GF-D8 (cell line): ENCODE data around the gene SSC5D.

Experiments used
- DNase-seq: peaks from one replicate; lab custom pipeline; 2025; lab: John Stamatoyannopoulos, UW

The SSC5D gene

DNA sequence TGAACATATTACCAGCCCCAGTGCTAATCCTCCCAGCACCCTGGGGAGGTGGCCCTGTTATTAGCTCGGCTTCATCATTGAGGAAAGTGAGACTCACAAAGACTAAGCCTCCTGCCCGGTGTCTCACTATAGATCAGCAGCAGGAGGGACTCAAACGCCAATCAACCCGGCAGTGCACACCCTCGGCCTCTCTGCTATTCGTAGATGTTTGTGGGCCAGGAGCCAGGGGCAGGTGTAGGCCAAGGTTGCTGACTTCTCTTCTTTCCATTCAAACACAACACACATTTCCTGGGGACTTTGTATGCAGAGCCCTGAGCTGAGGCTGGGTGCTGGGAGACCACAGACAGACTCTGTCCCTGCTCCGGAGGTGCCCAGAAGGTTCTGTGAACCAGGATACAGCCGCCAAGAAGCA lies 66.5 kb downstream of the SSC5D start:
- DNase-seq, result no peak

DNA sequence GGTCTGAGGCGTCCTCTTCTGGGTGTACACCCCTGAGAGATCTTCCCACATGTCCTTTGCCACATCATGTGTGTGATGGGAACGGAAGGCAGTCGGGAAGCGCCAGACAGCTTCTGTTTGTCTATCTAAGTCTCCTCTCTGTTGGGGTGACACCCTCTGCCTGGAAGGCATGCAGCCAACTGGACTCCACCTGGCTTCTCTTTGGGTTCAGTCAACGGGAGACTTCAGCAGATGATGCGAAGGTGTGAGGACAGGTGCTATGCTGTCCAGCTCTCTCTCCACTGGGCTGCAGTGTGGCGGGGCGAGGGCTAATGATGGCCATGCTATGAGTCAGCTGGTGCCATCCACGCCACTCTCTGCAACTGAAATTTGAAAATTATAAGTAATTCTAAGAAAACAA lies 71.4 kb downstream of the SSC5D start:
- no peak for DNase-seq

DNA sequence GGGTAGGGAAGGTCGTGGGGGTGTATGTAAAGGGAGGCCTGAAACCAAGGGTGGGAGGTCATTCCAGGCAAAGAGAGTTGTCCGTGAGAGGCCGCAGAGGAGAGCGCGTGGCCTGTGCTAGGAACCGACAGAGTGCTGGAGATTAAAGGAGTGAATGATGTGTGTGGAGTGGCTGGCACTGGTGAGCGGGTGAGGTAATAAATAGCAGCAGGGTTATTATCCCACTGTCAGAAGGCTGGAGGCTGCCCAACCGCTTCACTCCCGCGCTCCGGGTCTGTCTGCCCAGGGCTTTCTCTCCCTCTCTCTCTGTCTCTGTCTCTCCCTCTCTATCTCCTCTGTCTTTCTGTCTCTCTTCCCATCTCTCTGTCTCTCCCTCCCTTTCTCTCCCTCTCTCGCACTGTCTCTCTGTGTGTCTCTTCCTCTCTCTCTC lies 75.0 kb downstream of the SSC5D start:
- DNase-seq, result no peak

DNA sequence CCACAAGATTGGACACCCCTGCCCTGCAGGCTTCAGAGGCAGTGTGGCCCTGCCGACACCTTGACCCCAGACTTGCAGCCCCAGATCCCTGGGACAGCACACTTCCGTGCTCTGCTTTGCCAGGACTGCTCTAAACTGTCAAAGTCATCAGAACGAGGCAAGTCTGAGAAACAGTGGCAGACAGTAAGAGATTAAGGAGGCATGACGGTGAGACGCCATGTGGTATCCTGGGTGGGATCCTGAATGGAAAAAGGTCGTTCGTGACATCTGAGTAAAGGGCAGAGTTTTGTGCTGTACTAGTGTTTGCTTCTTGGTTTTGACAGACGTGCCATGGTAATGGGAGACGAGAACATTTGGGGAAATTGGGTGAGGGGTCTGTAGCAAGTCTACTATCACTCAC lies 78.6 kb downstream of the SSC5D start:
- no peak for DNase-seq

DNA sequence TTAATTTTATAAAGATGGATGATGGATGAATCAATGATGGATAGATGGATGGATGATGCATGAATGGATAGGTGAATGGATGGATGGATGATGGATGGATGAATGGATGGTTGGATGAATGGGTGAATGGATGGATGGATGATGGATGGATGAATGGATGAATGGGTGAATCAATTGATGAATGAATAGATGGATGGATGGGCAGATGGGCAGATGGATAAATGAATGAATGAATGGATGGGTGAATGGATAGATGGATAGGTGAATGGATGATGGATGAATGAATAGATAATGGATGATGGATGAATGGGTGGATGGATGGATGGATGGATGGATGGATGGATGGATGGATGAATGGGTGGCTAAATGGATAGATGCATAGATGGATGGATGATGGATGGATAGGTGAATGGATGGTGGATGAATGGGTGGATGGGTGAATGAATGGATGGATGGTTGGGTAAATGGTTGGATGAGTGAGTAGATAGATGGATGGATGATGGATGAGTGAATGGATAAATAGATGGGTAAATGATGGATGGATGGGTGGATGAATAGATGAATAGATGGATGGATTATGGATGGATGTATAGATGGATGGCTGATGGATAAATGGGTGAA lies 79.6 kb downstream of the SSC5D start:
- DNase-seq, result no peak
